Ovary (tissue), 9 donors: ENCODE measurements around the gene SEC14L6. TPM values are rescaled to one million over a fixed set of nuclear protein-coding genes. Genes with fewer than 3 reads are reported as not detected.

ENCODE experiments used
- DNase-seq, 5 donors: peaks; one replicate each; pipeline ENCODE4 v3.0.0-alpha.2; 2019 to 2020
- H3K27ac ChIP-seq, 2 donors: fragments of 200-600 bp; one replicate each; pipeline versions ENCODE4 v1.5.1 to v1.8.0; 2019 to 2022
- H3K27me3 ChIP-seq: fragments of 200-600 bp; one replicate; pipeline ENCODE4 v1.8.0; 2022
- H3K36me3 ChIP-seq: fragments of 200-600 bp; sonication (generic); one replicate; pipeline ENCODE4 v1.5.1; 2019
- H3K4me1 ChIP-seq: one replicate; pipeline ENCODE4 v1.8.1; 2013; ENCODE audit warnings: mild to moderate bottlenecking, moderate library complexity; ENCODE audit not compliant: insufficient read depth
- H3K4me3 ChIP-seq: fragments of 200-600 bp; sonication (generic); one replicate; pipeline ENCODE4 v1.5.1; 2017
- H3K9me3 ChIP-seq, 2 donors: fragments of 200-600 bp in 1 of 2; sonication (generic) in 1 of 2; one replicate each; pipeline versions ENCODE4 v1.5.1 to v1.8.1; 2013 to 2019; ENCODE audit warnings: mild to moderate bottlenecking in 1 of 2, moderate library complexity in 1 of 2
- CTCF ChIP-seq, 3 donors: fragments of 450-650 bp in 2 of 3; fragments of 200-600 bp in 1 of 3; IDR thresholded peaks; one replicate each; pipeline versions ENCODE4 v1.5.1 to v1.8.0; 2016 to 2022; ENCODE audit warnings: antibody characterized with exemption in 3 of 3, mild to moderate bottlenecking in 1 of 3
- EP300 ChIP-seq: sonication (generic); formaldehyde crosslinking; IDR thresholded peaks from one replicate; pipeline ENCODE4 v1.6.1; 2017; ENCODE audit warnings: antibody characterized with exemption
- POLR2A ChIP-seq: fragments of 450-650 bp; IDR thresholded peaks from one replicate; pipeline ENCODE4 v1.6.1; 2017; ENCODE audit warnings: antibody characterized with exemption, mild to moderate bottlenecking, moderate library complexity
- WGBS, 3 donors: extraction: QIAGEN DNeasy Blood & Tissue Kit in 1 of 3; methylation state at CpG; one replicate each; pipeline versions ENCODE4 v1.1.5 to v1.1.7; 2013 to 2017; 5-methylcytosine and 5-hydroxymethylcytosine counted together
- intact Hi-C, 4 donors: fragments of 100-400 bp; cut with DNase I; formaldehyde crosslinking; loops; one replicate each; pipeline versions ENCODE4 v1.11.0 to v1.15.1; 2022 to 2023
- polyA plus RNA-seq, 2 donors: library from polyadenylated mRNA; stranded (reverse); fragments of 200-250 nt in 1 of 2; fragments of 350-450 nt in 1 of 2; fragmentation: Illumina TruSeq in 1 of 2; extraction: RNeasy Lipid Tissue Mini Kit (QIAGEN cat#74804) in 1 of 2; gene quantifications; one replicate each; pipeline ENCODE4 v1.2.3, GENCODE V29; 2013 to 2014
- total RNA-seq, 7 donors: library from RNA; depleted of rRNA in 2 of 7; stranded (reverse); fragments of >200 nt in 2 of 7; fragmentation: NEBNext Ultra II Directional in 3 of 7; extraction: Animal tissue kit (Norgen Biotek cat#: 25700) in 3 of 7; gene quantifications; one replicate each; pipeline versions ENCODE4 v1.1.0 to v1.2.4, GENCODE V29; 2016 to 2023
- donor health status: DM: no; HTN: no; CAD: no; lungs with moderate emphysema.
- donor health status: DM: no; HTN: no; CAD: no.
- donor health status: Bipolar disorder and iron deficiency.
- donor health status: DM: yes; HTN: yes; CAD: no.
- donor health status: DM: no; HTN: no; CAD: no.
- donor health status: DM: yes; HTN: yes; CAD: no.

SEC14L6 gene
- total and polyA plus RNA-seq, 9 donors = 0.92 to 2.8 (median 1.7) TPM

- no peaks in the 10 kb centered on the region for H3K9me3 ChIP-seq
- no peaks in the 10 kb centered on the region for H3K27me3 ChIP-seq
- no peaks in the 10 kb centered on the region for H3K4me1 ChIP-seq
- no peak overlapping the region for H3K27ac ChIP-seq
- intact Hi-C loops = no loop called here
- peak in 2 of 5 donors; percentile 25 to 50 for DNase-seq
- H3K4me3 ChIP-seq = no peak overlapping the region
- WGBS, 3 donors = 26 to 41% (median 38%) methylated on average over 9 of the region's 9 CpGs
- no peak for TF ChIP-seq POLR2A
- no peak for TF ChIP-seq EP300
- TF ChIP-seq CTCF (IDR thresholded peaks at IDR 0.05) = no peak
- H3K36me3 ChIP-seq = no peaks in the 10 kb centered on the region
Observed at GRCh38 chr22:30537083-30537731, 9.3 kb downstream of the SEC14L6 start.

GRCh38 chr22:30535182-30535581 lies 11.4 kb downstream of the SEC14L6 start:
- H3K36me3 ChIP-seq = no peaks in the 10 kb centered on the region
- 91 to 92% (median 92%) methylated on average over 4 of the region's 4 CpGs for WGBS, 3 donors
- intact Hi-C loops = no loop called here

DNA sequence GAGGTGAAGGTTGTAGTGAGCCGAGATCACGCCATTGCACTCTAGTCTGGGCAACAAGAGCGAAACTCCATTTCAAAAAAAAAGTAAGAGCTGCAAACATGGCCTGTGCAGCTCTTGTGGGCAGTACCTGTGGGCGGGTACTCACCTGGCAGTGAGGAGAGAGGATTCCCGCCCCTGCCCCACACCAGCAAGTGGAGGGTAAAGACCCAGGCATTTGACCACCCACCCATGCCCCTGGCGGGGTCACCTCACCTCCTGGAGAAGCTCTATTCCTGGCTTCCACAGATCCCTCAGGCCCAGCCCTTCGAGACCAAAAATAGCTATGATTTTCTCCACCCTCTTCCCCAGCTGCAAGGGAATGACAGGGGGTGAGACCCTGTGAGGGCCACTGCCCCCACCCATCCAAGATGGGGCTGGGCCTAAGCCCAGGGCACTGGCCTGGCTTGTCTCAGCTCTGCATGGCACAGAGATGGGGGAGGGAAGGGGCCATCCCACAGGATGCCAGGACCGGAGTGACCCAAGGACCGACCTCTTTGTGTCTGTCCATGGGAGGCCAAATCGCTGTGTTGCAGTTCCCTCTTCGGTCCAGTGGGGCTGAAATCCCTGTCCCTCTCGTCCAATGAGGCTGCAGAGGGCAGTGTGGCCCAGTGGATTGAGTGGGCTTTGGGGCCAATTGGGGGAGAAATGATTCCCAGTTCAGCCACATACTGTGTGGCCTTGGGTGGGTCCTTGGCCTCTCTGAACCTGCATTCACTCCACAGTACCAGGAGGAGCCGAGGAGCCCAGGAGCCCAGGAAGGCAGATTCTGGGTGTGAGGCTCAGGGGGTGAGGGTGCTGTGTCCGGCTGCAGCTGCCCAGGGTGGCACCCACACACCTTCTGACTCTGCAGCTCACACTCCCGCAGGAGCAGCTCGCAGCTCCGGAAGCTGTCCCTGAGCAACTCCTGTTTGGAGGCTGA lies 14.6 kb downstream of the SEC14L6 start:
- H3K4me1 ChIP-seq = no peaks in the 10 kb centered on the region
- H3K27me3 ChIP-seq = no peaks in the 10 kb centered on the region
- 83 to 89% (median 86%) methylated on average over 16 to 17 of the region's 17 CpGs for WGBS, 3 donors
- intact Hi-C loops = no loop called here
- H3K9me3 ChIP-seq = no peaks in the 10 kb centered on the region
- no peaks in the 10 kb centered on the region for H3K36me3 ChIP-seq
- no peak for TF ChIP-seq POLR2A
- no peak for TF ChIP-seq CTCF (IDR thresholded peaks at IDR 0.05)
- no peak for TF ChIP-seq EP300
- H3K4me3 ChIP-seq = no peak overlapping the region
- DNase-seq = no peak
- H3K27ac ChIP-seq = no peak overlapping the region

More at GRCh38 chr22:30535182-30535581, 11.4 kb downstream of the SEC14L6 start:
- Histone ChIP-seq H3K27ac (no peak overlapping the region), H3K4me1 (no peaks in the 10 kb centered on the region), H3K4me3 (no peak overlapping the region), H3K9me3 (no peaks in the 10 kb centered on the region), H3K27me3 (no peaks in the 10 kb centered on the region)
- no peak for TF ChIP-seq CTCF (IDR thresholded peaks at IDR 0.05)
- TF ChIP-seq EP300 = no peak
- no peak for TF ChIP-seq POLR2A
- DNase-seq = no peak

DNA sequence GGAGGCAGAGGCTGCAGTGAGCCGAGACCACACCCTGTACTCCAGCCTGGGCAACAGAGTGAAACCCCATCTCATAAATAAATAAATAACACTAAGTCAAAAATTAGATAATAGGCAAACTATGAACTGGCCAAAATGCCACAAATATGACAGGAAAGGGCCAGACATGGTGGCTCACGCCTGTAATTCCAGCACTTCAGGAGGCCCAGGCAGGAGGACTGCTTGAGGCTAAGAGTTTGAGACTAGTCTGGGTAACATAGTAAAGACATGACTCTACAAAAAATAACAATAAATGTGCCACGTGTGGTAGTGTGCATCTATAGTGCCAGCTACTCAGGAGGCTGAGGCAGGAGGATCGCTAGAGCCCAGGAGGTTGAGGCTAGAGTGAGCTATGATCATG lies 19.9 kb downstream of the SEC14L6 start:
- no peak for TF ChIP-seq EP300
- no peak for TF ChIP-seq CTCF (IDR thresholded peaks at IDR 0.05)
- TF ChIP-seq POLR2A = no peak
- no peak for DNase-seq
- no peaks in the 10 kb centered on the region for H3K36me3 ChIP-seq
- H3K4me1 ChIP-seq = no peaks in the 10 kb centered on the region
- H3K9me3 ChIP-seq = no peaks in the 10 kb centered on the region
- 89 to 91% (median 90%) methylated on average over 4 of the region's 4 CpGs for WGBS, 3 donors
- intact Hi-C loops = no loop called here
- H3K27me3 ChIP-seq = no peaks in the 10 kb centered on the region
- H3K27ac ChIP-seq = no peak overlapping the region
- H3K4me3 ChIP-seq = no peak overlapping the region
